GM18498 (cell line): ENCODE data around the gene MSS51.
"Not testable (repeated sequence)": the region's sequence is repeated elsewhere in the genome, so short reads cannot be mapped to it uniquely, and the experiment has no call there.

Experiments
- ATAC-seq: cut with Tn5 transposase; IDR thresholded peaks from one replicate; pipeline ENCODE4 v1.9.1; 2021; ENCODE audit warnings: mild to moderate bottlenecking, moderate library complexity; ENCODE audit not compliant: unreplicated experiment

Gene MSS51

DNA sequence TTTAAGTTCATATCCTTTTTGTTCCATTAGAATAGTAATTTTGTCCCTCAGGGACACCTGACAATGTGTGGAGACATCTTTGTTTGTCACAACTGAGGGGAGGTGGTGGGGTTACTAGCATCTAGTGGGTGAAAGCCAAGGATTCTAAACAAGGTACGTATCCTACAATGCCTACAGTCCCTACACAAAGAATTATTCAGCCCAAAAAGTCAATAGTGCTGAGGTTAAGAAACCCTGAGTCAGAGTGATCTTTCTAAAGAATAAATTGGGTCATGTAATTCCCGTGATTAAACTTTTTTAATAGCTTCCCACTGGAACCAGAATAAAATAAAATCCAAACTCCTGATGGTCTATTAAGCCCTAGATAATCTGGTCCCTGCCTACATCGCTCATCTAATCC is 16.8 kb downstream of the MSS51 start:
- ATAC-seq = no peak

DNA sequence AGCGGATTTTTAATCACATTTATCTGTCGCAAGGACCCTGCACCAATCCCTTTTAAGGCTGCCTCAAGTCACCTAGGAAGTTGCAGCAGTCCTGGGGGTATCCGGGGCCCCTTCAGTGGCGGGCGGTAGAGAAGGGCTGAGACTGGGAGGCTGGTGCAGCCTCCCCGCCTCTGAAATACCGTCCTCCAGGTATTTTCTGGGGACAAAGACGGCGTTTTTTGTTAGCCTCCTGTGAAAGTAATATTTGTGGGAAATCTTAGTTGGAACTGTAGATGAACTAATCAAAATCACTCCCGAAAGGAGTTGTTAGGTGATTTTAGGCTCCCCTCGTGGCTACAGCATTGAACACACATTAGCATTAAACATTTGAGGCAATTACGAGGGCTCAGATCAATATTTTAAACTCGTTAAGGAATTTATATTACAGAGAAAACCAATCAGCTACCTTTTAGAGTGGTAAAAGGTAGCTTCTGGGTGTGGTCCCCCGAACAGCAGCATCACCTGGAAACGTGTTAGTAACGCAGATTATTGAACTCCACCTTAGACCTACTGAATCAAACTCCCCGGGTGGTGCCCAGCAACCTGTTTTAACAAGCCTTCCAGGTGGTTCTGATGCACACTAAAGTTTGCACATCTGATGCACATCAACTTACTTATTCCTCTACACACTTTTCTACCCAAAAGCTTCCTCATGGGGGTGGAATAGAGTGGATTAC is 19.0 kb downstream of the MSS51 start:
- peak; percentile 38 for ATAC-seq

DNA sequence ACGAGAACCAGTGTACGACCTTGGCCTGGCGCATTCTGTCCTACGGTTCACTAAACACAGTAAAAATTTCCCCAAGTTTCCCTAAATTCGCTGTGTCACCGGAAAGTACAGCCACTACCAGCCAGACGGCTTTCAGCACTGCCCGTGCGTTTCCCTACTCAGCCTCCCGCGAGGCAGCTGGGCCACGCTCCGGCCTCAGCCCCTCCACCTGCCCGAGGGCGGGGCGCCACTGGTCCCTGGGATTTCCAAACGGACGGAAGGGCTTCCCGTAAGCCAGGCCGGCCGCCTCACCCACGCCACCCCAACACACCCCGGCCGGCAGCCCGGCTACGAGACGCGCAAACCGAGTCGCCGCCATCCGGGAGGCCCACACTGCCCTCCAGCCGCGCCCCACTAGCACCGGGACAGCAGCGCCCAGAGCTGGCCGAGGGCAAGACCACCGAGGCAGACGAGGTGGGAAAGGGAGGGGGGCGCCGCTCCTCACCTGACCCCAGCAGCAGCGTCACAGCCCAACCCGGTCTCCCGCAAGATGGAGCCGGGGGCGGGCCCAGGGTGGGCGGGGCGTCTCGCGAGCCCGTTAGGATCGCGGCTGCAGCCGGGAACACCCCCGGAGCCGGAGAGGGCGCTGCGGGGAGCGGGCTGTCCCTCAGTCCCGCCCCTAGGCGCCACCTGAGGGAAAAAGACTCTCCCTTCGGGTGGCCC is 19.7 kb downstream of the MSS51 start, which contains the start of gene ANXA7:
ANXA7 (minus strand) TSS at position 531 of the 702 bp plus-strand sequence. CDS start 13,202 bp downstream, outside the sequence.
- peak; percentile 94 for ATAC-seq

DNA sequence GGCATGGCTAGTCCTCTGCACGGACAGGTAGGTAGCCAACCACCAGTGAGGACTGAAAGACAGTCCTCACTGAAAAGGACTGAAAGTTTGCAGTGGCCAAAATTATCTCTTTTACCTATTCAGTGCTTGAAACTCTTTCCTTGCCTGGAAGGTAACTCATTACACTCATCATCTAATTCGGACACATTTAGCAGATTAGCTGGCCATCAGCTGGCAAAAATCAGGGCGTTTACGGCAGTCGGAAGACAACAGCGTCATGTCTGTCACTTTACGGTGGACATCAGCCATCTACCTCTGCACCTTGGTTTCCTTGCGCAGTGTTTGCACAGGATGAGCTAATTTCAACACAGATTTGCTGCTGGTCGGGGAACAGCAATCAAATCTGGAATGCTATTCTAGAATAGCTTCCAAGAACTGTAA is 20.2 kb downstream of the MSS51 start:
- ATAC-seq = peak; percentile 26

DNA sequence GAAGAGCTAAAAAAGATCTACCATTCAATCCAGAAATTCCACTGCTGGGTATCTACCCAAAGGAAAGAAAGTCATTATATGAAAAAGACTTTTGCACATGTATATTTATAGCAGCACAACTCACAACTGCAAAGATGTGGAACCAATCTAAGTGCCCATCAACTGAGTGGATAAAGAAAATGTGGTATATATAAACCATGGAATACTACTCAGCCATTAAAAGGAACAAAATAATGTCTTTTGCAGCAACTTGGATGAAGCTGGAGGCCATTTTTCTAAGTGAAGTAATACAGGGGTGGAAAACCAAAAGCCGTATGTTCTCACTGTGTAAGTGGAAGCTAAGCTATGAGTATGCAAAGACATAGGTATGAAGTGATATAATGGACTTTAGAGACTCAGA is 22.5 kb downstream of the MSS51 start:
- no peak for ATAC-seq

DNA sequence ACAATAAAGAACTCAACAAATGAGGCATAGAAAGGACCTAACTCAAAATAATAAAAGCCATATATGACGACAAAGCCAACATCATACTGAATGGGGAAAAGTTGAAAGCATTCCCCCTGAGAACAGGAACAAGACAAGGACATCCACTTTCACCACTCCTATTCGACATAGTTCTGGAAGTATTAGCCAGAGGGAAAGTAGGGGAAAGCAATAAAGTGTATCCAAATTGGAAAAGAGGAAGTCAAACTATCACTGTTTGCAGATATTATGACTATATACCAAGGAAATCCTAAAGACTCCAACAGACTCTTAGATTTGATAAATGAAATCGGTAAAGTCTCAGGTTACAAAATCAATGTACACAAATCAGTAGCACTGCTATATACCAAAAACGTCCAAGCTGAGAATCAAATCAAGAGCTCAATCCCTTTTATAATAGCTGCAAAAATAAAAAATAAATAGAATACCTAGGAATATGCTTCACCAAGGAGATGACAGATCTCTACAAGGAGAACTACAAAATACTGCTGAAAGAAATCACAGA is 24.3 kb downstream of the MSS51 start:
- no peak for ATAC-seq

DNA sequence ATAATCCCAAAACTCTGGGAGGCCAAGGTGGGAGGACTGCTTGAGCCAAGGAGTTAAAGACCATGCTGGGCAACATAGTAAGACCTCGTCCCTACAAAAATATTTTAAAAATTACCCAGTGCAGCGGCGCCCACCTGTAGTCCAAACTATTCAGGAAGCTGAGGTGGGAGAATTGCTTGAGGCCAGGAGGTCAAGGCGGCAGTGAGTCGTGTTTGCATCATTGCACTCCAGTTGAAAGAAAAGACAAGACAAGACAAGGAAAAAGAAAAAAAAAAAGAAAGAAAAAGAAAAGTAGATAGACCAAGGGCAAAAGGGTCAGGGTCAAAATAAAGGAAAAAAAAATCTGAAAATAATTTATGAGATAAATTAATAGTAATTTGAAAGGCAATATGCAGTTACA is 25.3 kb downstream of the MSS51 start:
- ATAC-seq = no peak

DNA sequence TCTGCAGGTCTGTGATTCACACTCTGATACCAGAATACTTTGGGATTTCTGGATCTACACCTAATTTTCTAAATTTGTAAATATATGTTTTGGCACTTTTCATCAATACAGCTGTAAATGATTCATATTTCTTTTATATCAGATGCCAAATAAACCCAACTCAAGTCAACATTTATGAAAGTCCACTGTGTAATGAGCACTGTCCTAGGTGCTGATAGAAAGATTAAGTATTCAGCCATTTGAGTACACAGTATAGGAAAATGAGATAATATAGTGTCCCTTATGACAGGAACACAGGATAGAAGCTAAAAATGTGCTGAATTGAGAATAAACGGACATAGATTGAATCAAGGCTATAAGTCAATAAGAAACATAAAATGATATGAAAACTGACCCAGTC is 25.9 kb downstream of the MSS51 start:
- no peak for ATAC-seq

DNA sequence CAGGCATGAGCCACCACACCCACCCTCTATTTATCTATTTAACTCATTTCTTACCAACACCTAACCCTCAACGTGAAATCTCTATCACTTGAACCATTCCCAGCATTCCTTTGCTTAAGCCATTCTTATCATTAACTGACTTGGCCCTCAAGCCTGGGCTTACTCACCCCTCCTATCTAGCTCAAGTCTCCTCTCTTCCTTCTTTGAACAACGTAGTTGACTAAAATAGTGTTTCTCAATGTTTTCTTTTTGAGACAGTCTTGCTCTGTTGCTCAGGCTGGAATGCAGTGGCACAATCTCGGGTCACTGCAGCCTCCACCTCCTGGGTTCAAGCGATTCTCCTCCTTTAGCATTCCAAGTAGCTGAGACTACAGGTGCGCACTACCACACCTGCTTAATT is 26.5 kb downstream of the MSS51 start:
- ATAC-seq = no peak

DNA sequence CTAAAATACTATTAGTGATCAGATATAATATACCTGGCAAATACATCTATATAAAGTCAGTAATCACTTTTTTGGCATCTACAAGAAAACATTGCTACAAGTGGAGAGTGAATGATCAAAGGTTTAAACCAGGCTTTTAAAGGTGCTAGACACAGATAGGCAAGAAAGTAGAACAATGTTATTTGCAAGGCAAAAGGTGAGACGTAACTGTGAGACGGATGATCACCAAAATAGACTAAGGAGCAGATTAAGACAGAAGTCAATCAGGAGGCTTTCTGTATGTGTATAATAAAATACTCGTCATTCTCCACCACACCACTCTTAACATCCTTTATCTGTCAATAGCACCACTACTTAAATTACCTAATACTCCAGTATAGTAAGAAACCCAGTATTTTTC is 27.8 kb downstream of the MSS51 start:
- ATAC-seq = no peak

DNA sequence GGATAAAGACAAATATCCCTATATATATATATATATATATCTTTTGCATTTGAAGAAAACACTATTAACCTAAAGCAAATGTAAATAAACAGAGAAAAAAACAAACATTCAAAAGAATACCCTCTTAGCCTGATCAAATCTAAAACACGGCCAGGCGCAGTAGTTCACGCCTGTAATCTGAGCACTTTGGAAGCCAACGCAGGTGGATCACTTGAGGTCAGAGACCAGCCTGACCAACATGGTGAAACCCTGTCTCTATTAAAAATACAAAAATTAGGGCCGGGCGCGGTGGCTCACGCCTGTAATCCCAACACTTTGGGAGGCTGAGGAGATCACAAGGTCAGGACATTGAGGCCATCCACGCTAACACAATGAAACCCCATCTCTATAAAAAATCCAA is 28.7 kb downstream of the MSS51 start:
- no peak for ATAC-seq

DNA sequence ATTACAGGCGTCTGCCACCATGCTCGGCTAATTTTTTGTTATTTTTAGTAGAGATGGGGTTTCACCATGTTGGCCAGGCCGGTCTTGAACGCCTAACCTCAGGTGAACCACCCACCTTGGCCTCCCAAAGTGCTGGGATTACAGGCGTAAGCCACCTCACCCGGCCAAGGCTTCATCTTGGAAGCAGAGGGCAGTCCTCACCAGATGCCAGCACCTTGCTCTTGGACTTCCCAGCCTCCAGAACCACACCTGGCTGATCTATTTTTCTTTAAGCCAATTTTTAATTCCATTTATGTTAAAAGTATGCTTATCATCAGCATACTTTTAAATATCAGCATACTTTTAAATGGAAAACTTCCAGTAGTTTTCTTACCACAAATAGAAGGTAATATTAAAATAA is 31.7 kb downstream of the MSS51 start:
- ATAC-seq = no peak

DNA sequence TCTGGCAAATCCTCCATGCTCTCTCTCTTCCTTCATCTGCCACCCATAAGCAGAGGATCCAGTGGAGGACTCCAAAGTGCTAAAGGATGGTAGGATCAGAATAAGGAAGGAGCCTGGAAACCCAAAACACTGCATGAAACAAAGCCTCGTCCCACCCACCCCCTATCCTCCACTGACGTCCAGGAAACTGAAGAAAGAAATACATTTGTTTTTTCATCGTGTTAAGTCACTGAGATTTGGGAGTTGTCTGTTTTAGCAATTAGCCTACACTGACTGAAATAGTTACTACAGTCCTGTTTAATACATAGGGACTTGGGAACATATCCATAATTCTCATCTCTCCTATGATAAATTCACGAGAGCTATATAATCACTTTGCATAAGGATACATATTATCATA is 34.3 kb downstream of the MSS51 start:
- ATAC-seq = no peak

DNA sequence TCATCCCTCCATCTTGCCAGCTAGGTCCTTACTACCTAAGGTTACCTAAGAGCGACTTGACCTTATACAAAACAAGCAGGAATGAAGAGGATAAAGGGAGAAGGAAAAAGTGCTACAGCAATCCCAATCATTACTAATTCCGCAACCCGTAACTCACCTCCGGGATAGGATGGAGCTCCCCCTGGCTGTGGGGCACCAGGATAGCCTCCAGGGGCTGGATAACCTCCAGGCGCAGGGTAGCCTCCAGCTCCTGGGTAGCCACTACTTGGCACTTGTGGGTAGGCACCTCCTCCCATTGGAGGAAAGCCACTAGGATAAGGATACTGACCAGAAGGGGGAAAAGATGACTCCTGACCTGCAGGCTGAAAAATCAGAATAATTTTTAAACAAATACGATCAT is 35.3 kb downstream of the MSS51 start:
- ATAC-seq = no peak

DNA sequence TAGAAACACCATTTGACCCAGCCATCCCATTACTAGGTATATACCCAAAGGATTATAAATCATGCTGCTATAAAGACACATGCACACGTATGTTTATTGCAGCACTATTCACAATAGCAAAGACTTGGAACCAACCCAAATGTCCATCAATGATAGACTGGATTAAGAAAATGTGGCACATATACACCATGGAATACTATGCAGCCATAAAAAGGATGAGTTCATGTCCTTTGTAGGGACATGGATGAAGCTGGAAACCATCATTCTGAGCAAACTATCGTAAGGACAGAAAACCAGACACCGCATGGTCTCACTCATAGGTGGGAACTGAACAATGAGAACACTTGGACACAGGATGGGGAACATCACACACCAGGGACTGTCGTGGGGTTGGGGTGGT is 39.0 kb downstream of the MSS51 start:
- not testable (repeated sequence) for ATAC-seq

DNA sequence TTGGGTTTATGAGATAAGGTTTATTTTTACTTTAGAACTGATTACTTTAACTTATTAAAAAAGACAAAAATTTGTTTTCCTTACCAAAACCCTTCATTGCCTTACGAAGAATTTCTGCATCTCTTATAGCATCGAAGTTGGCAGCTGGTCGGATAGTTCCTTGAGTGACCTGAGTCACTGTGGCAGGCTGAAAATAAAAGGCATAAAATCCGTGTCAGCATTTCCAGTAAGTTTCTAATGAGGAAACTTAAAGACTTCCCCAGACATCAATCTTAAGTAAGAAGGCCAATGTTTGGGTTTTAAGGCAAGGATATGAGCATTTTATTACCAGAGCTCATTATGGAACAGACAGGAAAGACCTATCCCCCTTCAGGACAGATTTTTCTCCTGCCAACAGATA is 45.1 kb downstream of the MSS51 start:
- ATAC-seq = no peak

DNA sequence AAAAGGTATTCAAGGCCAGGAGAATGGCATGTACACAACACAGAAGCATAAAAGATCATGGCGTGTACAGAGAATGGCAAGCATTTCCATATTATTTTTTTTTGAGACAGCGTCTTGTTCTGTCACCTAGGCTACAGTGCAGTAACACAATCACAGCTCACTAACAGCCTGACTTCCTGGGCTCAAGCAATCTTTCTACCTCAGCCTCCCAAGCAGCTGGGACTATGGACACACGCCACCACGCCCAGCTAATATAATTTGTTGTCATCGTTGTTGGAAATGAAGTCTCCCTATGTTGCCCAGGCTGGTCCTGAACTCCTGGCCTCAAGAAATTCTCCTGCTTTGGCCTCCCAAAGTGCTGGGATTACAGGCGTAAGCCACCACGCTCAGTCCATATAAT is 46.8 kb downstream of the MSS51 start:
- ATAC-seq = no peak

DNA sequence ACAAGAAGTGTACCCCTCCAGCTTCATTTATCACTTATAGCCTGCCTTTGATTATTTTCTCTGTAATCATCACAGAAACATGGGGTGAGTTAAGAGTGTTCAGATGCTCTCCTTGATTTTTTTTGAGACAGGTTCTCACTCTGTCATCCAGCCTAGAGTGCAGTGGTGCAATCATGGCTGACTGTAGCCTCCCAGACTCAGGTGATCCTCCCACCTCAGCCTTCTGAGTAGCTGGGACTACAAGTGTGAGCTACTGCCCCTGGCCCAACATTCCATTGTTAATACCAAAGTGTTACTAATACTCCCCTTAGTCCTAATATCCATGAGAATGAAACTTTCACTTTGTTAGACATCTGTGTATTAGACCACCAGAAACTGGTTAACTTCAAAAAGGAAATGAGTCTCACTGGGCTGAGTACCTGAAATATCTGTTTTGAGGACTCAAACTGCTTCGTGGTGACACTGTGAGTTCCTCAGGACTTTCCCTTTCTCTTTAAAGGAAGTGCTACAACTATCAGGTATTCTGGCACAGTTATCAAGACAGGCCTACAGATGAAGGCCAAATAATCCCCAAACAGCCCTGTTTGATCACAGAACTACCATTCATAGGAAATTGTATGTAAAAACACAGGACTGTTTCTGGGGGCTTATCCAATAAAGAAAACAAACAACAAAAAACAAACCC is 54.2 kb downstream of the MSS51 start:
- ATAC-seq = peak; percentile 50

DNA sequence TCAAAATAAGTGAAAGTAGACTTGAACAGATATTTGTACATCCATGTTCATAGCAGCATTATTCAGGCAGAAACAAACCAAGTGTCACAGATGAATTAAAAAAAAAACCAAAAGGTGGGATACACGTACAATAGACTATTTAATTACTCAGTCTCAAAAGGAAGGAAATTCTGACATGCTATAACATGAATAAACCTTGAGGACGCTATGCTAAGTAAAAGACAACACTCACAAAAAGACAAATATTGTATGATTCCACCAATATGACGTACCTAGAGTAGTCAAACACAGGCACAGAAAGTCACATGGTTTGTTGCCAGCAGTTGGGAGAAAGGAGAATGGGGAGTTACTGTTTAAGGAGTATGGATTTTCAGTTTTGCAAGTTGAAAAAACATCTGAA is 56.7 kb downstream of the MSS51 start:
- no peak for ATAC-seq
